Smooth muscle cell (in vitro differentiated cells): ENCODE data around the gene SYCE3. TPM values are rescaled to one million over a fixed set of nuclear protein-coding genes. Genes with fewer than 3 reads are reported as not detected.

Experiments used
- DNase-seq: peaks from one replicate; lab custom pipeline; 2025; ENCODE audit not compliant: unreplicated experiment; lab: John Stamatoyannopoulos, UW
- H2AFZ ChIP-seq: fragments of 200-600 bp; sonication (generic); 2 replicates; pipeline ENCODE4 v1.6.0; 2016; ENCODE audit warnings: antibody characterized with exemption, low read depth, mild to moderate bottlenecking
- H3F3A ChIP-seq: fragments of 200-600 bp; sonication (generic); 2 replicates; pipeline ENCODE4 v1.6.0; 2017; ENCODE audit warnings: antibody characterized with exemption, low read depth
- H3K27ac ChIP-seq: fragments of 200-600 bp; sonication (generic); 2 replicates; pipeline ENCODE4 v1.5.1; 2016; ENCODE audit warnings: low read depth, mild to moderate bottlenecking
- H3K27me3 ChIP-seq: fragments of 200-600 bp; sonication (generic); 2 replicates; pipeline ENCODE4 v1.6.1; 2016; ENCODE audit warnings: low read depth, mild to moderate bottlenecking
- H3K36me3 ChIP-seq: fragments of 200-600 bp; sonication (generic); 2 replicates; pipeline ENCODE4 v1.5.1; 2016; ENCODE audit warnings: low read depth
- H3K4me1 ChIP-seq: fragments of 200-600 bp; sonication (generic); 2 replicates; pipeline ENCODE4 v1.5.1; 2016; ENCODE audit warnings: low read depth
- H3K4me2 ChIP-seq: fragments of 200-600 bp; sonication (generic); 2 replicates; pipeline ENCODE4 v1.6.0; 2016; ENCODE audit warnings: mild to moderate bottlenecking
- H3K4me3 ChIP-seq: fragments of 200-600 bp; sonication (generic); 2 replicates; pipeline ENCODE4 v1.5.1; 2016; ENCODE audit warnings: mild to moderate bottlenecking
- H3K79me2 ChIP-seq: fragments of 200-600 bp; sonication (generic); 2 replicates; pipeline ENCODE4 v1.6.0; 2016; ENCODE audit warnings: low read depth, mild to moderate bottlenecking
- H3K9ac ChIP-seq: fragments of 200-600 bp; sonication (generic); 2 replicates; pipeline ENCODE4 v1.6.0; 2016; ENCODE audit warnings: low read depth
- H3K9me3 ChIP-seq: fragments of 200-600 bp; sonication (generic); replicated peaks from 2 replicates; pipeline ENCODE4 v1.5.1; 2016; ENCODE audit warnings: low read depth
- H4K20me1 ChIP-seq: fragments of 200-600 bp; sonication (generic); 2 replicates; pipeline ENCODE4 v1.6.0; 2016; ENCODE audit warnings: low read depth
- CTCF ChIP-seq: fragments of 200-600 bp; sonication (generic); IDR thresholded peaks from 2 replicates; pipeline ENCODE4 v1.5.1; 2017; ENCODE audit warnings: borderline replicate concordance, mild to moderate bottlenecking, antibody characterized with exemption; ENCODE audit not compliant: insufficient read depth, poor library complexity, severe bottlenecking
- WGBS: methylation state at CpG from one replicate; pipeline ENCODE4 v1.1.7; 2016; ENCODE audit warnings: low lambda C conversion rate; 5-methylcytosine and 5-hydroxymethylcytosine counted together
- polyA plus RNA-seq: library from polyadenylated mRNA; unstranded; fragments of >200 nt; fragmentation: Nextera tagmentation; extraction: Ambion mirVana; gene quantifications from 2 replicates; pipeline ENCODE4 v1.2.1, GENCODE V29; 2016
- total RNA-seq: library from RNA; depleted of rRNA; stranded (reverse); fragments of >200 nt; gene quantifications from 2 replicates; pipeline ENCODE4 v1.2.3, GENCODE V29; 2014

The SYCE3 gene
- total and polyA plus RNA-seq, 2 experiments from 2014 or later: not detected

GRCh38 chr22:50583294-50583861 is 20.7 kb upstream of the SYCE3 start:
- H2AFZ ChIP-seq: peak overlapping the region; percentile 68
- TF ChIP-seq CTCF: no peak
- WGBS: 5% methylated on average over 35 of the region's 37 CpGs
- peak overlapping the region; percentile 10 for H3K27ac ChIP-seq
- H3F3A ChIP-seq: no peaks in the 10 kb centered on the region
- peak overlapping the region; percentile 93 for H3K4me3 ChIP-seq
- no peaks in the 10 kb centered on the region for H3K27me3 ChIP-seq
- peaks cover 13% of the 10 kb centered on the region for H3K79me2 ChIP-seq
- no peaks in the 10 kb centered on the region for H3K36me3 ChIP-seq
- peaks cover 6% of the 10 kb centered on the region for H3K4me1 ChIP-seq
- H3K4me2 ChIP-seq: peak overlapping the region; percentile 92
- DNase-seq: no peak
- H4K20me1 ChIP-seq: no peaks in the 10 kb centered on the region
- no peaks in the 10 kb centered on the region for H3K9me3 ChIP-seq
- peak overlapping the region; percentile 61 for H3K9ac ChIP-seq

- no peaks in the 10 kb centered on the region for H3K27me3 ChIP-seq
- peak; percentile 93 for DNase-seq
- H3K4me1 ChIP-seq: peaks cover 6% of the 10 kb centered on the region
- peaks cover 13% of the 10 kb centered on the region for H3K79me2 ChIP-seq
- H3K36me3 ChIP-seq: no peaks in the 10 kb centered on the region
- peak within 1 kb of the TSS; percentile 96 for H3K4me2 ChIP-seq
- H3K9me3 ChIP-seq: no peaks in the 10 kb centered on the region
- peak within 1 kb of the TSS; percentile 94 for H3K27ac ChIP-seq
- H2AFZ ChIP-seq: peak within 1 kb of the TSS; percentile 96
- no peaks in the 10 kb centered on the region for H4K20me1 ChIP-seq
- TF ChIP-seq CTCF: no peak
- H3F3A ChIP-seq: no peaks in the 10 kb centered on the region
- peak within 1 kb of the TSS; percentile 97 for H3K9ac ChIP-seq
- WGBS: 1% methylated on average over 79 of the region's 96 CpGs
- peak within 1 kb of the TSS; percentile 93 for H3K4me3 ChIP-seq
These were observed 20.0 kb upstream of the SYCE3 start, which contains the start of gene CHKB for GRCh38 chr22:50582493-50583293. Gene CHKB, minus strand, starts transcription at chr22:50582849. Its CDS starts 68 bp downstream, at chr22:50582781.

- H3K4me1 ChIP-seq: peaks cover 6% of the 10 kb centered on the region
- TF ChIP-seq CTCF: no peak
- no peaks in the 10 kb centered on the region for H3K9me3 ChIP-seq
- WGBS: 13% methylated on average over 22 of the region's 39 CpGs
- peak overlapping the region; percentile 97 for H3K9ac ChIP-seq
- H3K27me3 ChIP-seq: no peaks in the 10 kb centered on the region
- peak overlapping the region; percentile 96 for H2AFZ ChIP-seq
- H3K4me3 ChIP-seq: peak overlapping the region; percentile 93
- no peak for DNase-seq
- H4K20me1 ChIP-seq: no peaks in the 10 kb centered on the region
- H3F3A ChIP-seq: no peaks in the 10 kb centered on the region
- peak overlapping the region; percentile 94 for H3K27ac ChIP-seq
- H3K36me3 ChIP-seq: no peaks in the 10 kb centered on the region
- peaks cover 13% of the 10 kb centered on the region for H3K79me2 ChIP-seq
- H3K4me2 ChIP-seq: peak overlapping the region; percentile 96
These were observed 19.3 kb upstream of the SYCE3 start for GRCh38 chr22:50581950-50582492.
